ENCODE data around the gene TSG101. TPM values are rescaled to one million over a fixed set of nuclear protein-coding genes. Genes with fewer than 3 reads are reported as not detected.

Gene TSG101
- 62.8 TPM for polyA plus RNA-seq (2013, experiment 1 of 2)
- 66.0 TPM for polyA plus RNA-seq (2013, experiment 2 of 2)

GRCh38 chr11:18526521-18527296 lies at the start of gene TSG101:
Gene TSG101, minus strand, starts transcription at chr11:18526942. Its CDS starts 126 bp downstream, at chr11:18526816.
- H2BK15ac ChIP-seq (replicated peaks; ENCODE audit: low read depth): no peak within 1 kb of the TSS
- peak within 1 kb of the TSS; percentile 8 for H3K18ac ChIP-seq (ENCODE audit: low read length)
- H3K4ac ChIP-seq (ENCODE audit: low read depth, low read length): peak within 1 kb of the TSS; percentile 11
- no CpG with 5 or more reads among the region's 57 CpGs for WGBS (ENCODE audit: extremely low coverage, insufficient coverage, low lambda C conversion rate)
- H3K4me1 ChIP-seq (ENCODE audit: control insufficient read depth, low read depth, low read length): peaks cover 2% of the 10 kb centered on the region
- H3K23ac ChIP-seq (ENCODE audit: low read length): no peak within 1 kb of the TSS
- H4K8ac ChIP-seq (ENCODE audit: low read depth, low read length): no peak within 1 kb of the TSS
- H3K4me3 ChIP-seq (ENCODE audit: low read length): peak within 1 kb of the TSS; percentile 91
- H3K79me1 ChIP-seq (ENCODE audit: low read length): peaks cover 10% of the 10 kb centered on the region
- peak; percentile 98 for DNase-seq
- peak within 1 kb of the TSS; percentile 87 for H3K4me2 ChIP-seq (ENCODE audit: low read length)
- H3K27ac ChIP-seq (ENCODE audit: low read depth, low read length): peak within 1 kb of the TSS; percentile 91
- H2BK5ac ChIP-seq (ENCODE audit: low read length): peak within 1 kb of the TSS; percentile 73
- no peak within 1 kb of the TSS for H2BK120ac ChIP-seq (ENCODE audit: low read depth, low read length)
- H2AK5ac ChIP-seq (ENCODE audit: low read length): no peak within 1 kb of the TSS
- H3K27me3 ChIP-seq (ENCODE audit: insufficient read depth, low read length, poor library complexity): no peaks in the 10 kb centered on the region
- peak within 1 kb of the TSS; percentile 93 for H3K9ac ChIP-seq (ENCODE audit: low read length)
- H4K5ac ChIP-seq (ENCODE audit: low read length): no peak within 1 kb of the TSS
- H3K36me3 ChIP-seq (ENCODE audit: control insufficient read depth, insufficient read depth, low read length): no peaks in the 10 kb centered on the region
- peaks cover 9% of the 10 kb centered on the region for H3K79me2 ChIP-seq (ENCODE audit: control insufficient read depth, insufficient read depth, low read length)
- peak within 1 kb of the TSS; percentile 96 for H3K56ac ChIP-seq (ENCODE audit: low read length)

- no peak overlapping the region for H4K8ac ChIP-seq (ENCODE audit: low read depth, low read length)
- H3K9ac ChIP-seq (ENCODE audit: low read length): no peak overlapping the region
- no peaks in the 10 kb centered on the region for H3K27me3 ChIP-seq (ENCODE audit: insufficient read depth, low read length, poor library complexity)
- H3K4me2 ChIP-seq (ENCODE audit: low read length): no peak overlapping the region
- no peaks in the 10 kb centered on the region for H3K79me2 ChIP-seq (ENCODE audit: control insufficient read depth, insufficient read depth, low read length)
- no peaks in the 10 kb centered on the region for H3K79me1 ChIP-seq (ENCODE audit: low read length)
- H2BK120ac ChIP-seq (ENCODE audit: low read depth, low read length): no peak overlapping the region
- WGBS (ENCODE audit: extremely low coverage, insufficient coverage, low lambda C conversion rate): no CpG with 5 or more reads among the region's 1 CpG
- no peak overlapping the region for H2BK15ac ChIP-seq (replicated peaks; ENCODE audit: low read depth)
- no peak for DNase-seq
- H2BK5ac ChIP-seq (ENCODE audit: low read length): no peak overlapping the region
- no peak overlapping the region for H3K23ac ChIP-seq (ENCODE audit: low read length)
- no peak overlapping the region for H3K56ac ChIP-seq (ENCODE audit: low read length)
- H3K18ac ChIP-seq (ENCODE audit: low read length): no peak overlapping the region
- no peaks in the 10 kb centered on the region for H3K36me3 ChIP-seq (ENCODE audit: control insufficient read depth, insufficient read depth, low read length)
- no peak overlapping the region for H2AK5ac ChIP-seq (ENCODE audit: low read length)
- H3K4ac ChIP-seq (ENCODE audit: low read depth, low read length): no peak overlapping the region
- no peak overlapping the region for H3K27ac ChIP-seq (ENCODE audit: low read depth, low read length)
- H4K5ac ChIP-seq (ENCODE audit: low read length): no peak overlapping the region
- no peak overlapping the region for H3K4me3 ChIP-seq (ENCODE audit: low read length)
- H3K4me1 ChIP-seq (ENCODE audit: control insufficient read depth, low read depth, low read length): no peaks in the 10 kb centered on the region
Measured at GRCh38 chr11:18575361-18575760, 48.6 kb upstream of the TSG101 start.

- Histone ChIP-seq H3K4ac (ENCODE audit: low read depth, low read length) (no peak overlapping the region), H3K23ac (ENCODE audit: low read length) (no peak overlapping the region), H3K79me2 (ENCODE audit: control insufficient read depth, insufficient read depth, low read length) (no peaks in the 10 kb centered on the region), H3K9ac (ENCODE audit: low read length) (no peak overlapping the region), H4K5ac (ENCODE audit: low read length) (no peak overlapping the region), H2BK15ac (replicated peaks; ENCODE audit: low read depth) (no peak overlapping the region), H3K79me1 (ENCODE audit: low read length) (no peaks in the 10 kb centered on the region), H2BK120ac (ENCODE audit: low read depth, low read length) (no peak overlapping the region), H3K4me3 (ENCODE audit: low read length) (no peak overlapping the region), H3K4me2 (ENCODE audit: low read length) (no peak overlapping the region), H3K27ac (ENCODE audit: low read depth, low read length) (no peak overlapping the region), H3K18ac (ENCODE audit: low read length) (no peak overlapping the region), H2AK5ac (ENCODE audit: low read length) (no peak overlapping the region), H4K8ac (ENCODE audit: low read depth, low read length) (no peak overlapping the region), H3K4me1 (ENCODE audit: control insufficient read depth, low read depth, low read length) (no peaks in the 10 kb centered on the region), H3K56ac (ENCODE audit: low read length) (no peak overlapping the region), H3K36me3 (ENCODE audit: control insufficient read depth, insufficient read depth, low read length) (no peaks in the 10 kb centered on the region), H3K27me3 (ENCODE audit: insufficient read depth, low read length, poor library complexity) (no peaks in the 10 kb centered on the region), H2BK5ac (ENCODE audit: low read length) (no peak overlapping the region)
- WGBS (ENCODE audit: extremely low coverage, insufficient coverage, low lambda C conversion rate): no CpG with 5 or more reads among the region's 3 CpGs
- no peak for DNase-seq
Measured at GRCh38 chr11:18567081-18567480, 40.3 kb upstream of the TSG101 start.

GRCh38 chr11:18566406-18566805 lies 39.7 kb upstream of the TSG101 start:
- no peak overlapping the region for H4K5ac ChIP-seq (ENCODE audit: low read length)
- no peak overlapping the region for H3K18ac ChIP-seq (ENCODE audit: low read length)
- no peaks in the 10 kb centered on the region for H3K36me3 ChIP-seq (ENCODE audit: control insufficient read depth, insufficient read depth, low read length)
- no peak overlapping the region for H3K27ac ChIP-seq (ENCODE audit: low read depth, low read length)
- no peak overlapping the region for H4K8ac ChIP-seq (ENCODE audit: low read depth, low read length)
- no peaks in the 10 kb centered on the region for H3K4me1 ChIP-seq (ENCODE audit: control insufficient read depth, low read depth, low read length)
- H3K4me3 ChIP-seq (ENCODE audit: low read length): no peak overlapping the region
- H2BK5ac ChIP-seq (ENCODE audit: low read length): no peak overlapping the region
- H3K56ac ChIP-seq (ENCODE audit: low read length): no peak overlapping the region
- no peak overlapping the region for H2AK5ac ChIP-seq (ENCODE audit: low read length)
- no peak overlapping the region for H2BK120ac ChIP-seq (ENCODE audit: low read depth, low read length)
- H3K9ac ChIP-seq (ENCODE audit: low read length): no peak overlapping the region
- H3K79me2 ChIP-seq (ENCODE audit: control insufficient read depth, insufficient read depth, low read length): no peaks in the 10 kb centered on the region
- no peaks in the 10 kb centered on the region for H3K79me1 ChIP-seq (ENCODE audit: low read length)
- no peak overlapping the region for H3K4me2 ChIP-seq (ENCODE audit: low read length)
- no peak overlapping the region for H2BK15ac ChIP-seq (replicated peaks; ENCODE audit: low read depth)
- no peaks in the 10 kb centered on the region for H3K27me3 ChIP-seq (ENCODE audit: insufficient read depth, low read length, poor library complexity)
- no peak for DNase-seq
- H3K4ac ChIP-seq (ENCODE audit: low read depth, low read length): no peak overlapping the region
- no peak overlapping the region for H3K23ac ChIP-seq (ENCODE audit: low read length)

- Histone ChIP-seq H4K5ac (ENCODE audit: low read length) (no peak overlapping the region), H3K27me3 (ENCODE audit: insufficient read depth, low read length, poor library complexity) (no peaks in the 10 kb centered on the region), H3K56ac (ENCODE audit: low read length) (no peak overlapping the region), H3K4me2 (ENCODE audit: low read length) (no peak overlapping the region), H2BK15ac (replicated peaks; ENCODE audit: low read depth) (no peak overlapping the region), H3K9ac (ENCODE audit: low read length) (no peak overlapping the region), H2BK120ac (ENCODE audit: low read depth, low read length) (no peak overlapping the region), H3K79me2 (ENCODE audit: control insufficient read depth, insufficient read depth, low read length) (no peaks in the 10 kb centered on the region), H3K79me1 (ENCODE audit: low read length) (no peaks in the 10 kb centered on the region), H3K36me3 (ENCODE audit: control insufficient read depth, insufficient read depth, low read length) (no peaks in the 10 kb centered on the region), H3K23ac (ENCODE audit: low read length) (no peak overlapping the region), H3K27ac (ENCODE audit: low read depth, low read length) (no peak overlapping the region), H3K4me3 (ENCODE audit: low read length) (no peak overlapping the region), H4K8ac (ENCODE audit: low read depth, low read length) (no peak overlapping the region), H3K18ac (ENCODE audit: low read length) (no peak overlapping the region), H2BK5ac (ENCODE audit: low read length) (no peak overlapping the region), H3K4ac (ENCODE audit: low read depth, low read length) (no peak overlapping the region), H3K4me1 (ENCODE audit: control insufficient read depth, low read depth, low read length) (no peaks in the 10 kb centered on the region), H2AK5ac (ENCODE audit: low read length) (no peak overlapping the region)
- no peak for DNase-seq
Measured at GRCh38 chr11:18564149-18564548, 37.4 kb upstream of the TSG101 start.

All from mesendoderm (in vitro differentiated cells).